ENCODE data around the gene ANKRD26.
"Not testable (repeated sequence)": the region's sequence is repeated elsewhere in the genome, so short reads cannot be mapped to it uniquely, and the experiment has no call there.

The ANKRD26 gene

DNA sequence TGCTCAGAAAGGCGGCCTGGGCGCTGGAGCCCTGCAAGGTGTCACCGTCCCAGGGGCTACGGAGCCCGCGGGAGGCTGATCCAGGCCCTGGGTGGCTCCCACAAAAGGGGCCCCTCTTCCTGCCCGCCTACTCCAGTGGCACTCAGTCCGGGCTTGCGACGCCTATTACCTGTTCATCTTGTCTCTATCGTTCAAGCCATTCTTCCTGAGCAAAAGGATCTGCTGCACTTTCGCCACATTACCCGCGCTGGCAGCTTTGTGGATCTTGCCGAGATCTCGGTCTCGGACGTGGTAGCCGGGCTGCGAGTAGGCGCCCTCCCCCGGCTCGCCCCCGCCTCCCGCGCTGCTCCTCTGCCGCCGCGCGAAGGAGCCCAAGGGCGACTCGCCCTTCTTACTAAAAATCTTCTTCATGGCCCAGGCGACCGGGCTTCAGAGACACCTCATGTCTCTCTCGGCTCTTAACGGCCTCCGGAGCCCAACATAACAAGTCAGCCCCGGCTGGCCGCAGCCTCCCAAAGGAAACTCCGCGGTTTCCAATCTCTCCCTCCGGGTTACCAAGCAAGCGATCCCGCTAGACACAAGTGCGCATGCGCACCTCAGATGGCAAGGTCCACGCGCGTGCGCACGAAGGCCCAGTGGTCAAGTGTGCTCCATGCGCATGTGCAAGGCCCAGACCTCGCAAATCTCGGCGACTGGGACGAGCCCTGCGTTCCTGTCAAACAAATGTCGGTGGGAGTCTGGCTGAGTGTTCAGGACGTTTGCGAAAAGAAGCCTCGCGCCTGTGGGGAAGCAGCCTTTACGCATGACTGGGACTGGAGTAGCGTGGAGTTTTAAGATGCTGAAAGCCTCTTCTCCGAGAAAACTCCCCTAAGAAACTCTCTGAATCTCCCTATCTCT, at the start of gene ANKRD26:
TSS of gene ANKRD26 (minus strand) at position 579 of the 897 bp plus-strand sequence. CDS start at position 411, 168 bp downstream.
- in situ Hi-C loops (cut with MboI; ENCODE audit: low sequenced_read_pairs), result no loop called here

DNA sequence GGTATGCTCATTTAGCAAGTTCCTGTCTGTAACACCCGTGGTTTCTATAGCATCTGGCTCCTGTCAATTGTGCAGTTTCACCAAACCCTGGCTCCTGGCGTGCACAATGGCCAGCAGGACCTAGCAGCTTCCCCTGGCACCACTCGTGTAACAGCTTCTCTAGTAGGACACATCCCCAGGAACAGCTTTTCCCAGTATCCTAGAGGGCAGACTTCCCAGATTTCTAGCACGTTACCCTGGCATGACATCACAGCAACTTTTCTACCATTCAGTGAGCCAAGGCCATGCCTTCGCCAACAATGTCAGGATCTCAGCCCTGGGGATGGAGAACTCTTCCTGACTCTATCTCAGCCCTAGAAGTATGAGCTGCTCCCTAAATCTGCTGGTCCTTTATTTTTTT, 47.4 kb upstream of the ANKRD26 start:
- in situ Hi-C loops (cut with MboI; ENCODE audit: low sequenced_read_pairs), result no loop called here

DNA sequence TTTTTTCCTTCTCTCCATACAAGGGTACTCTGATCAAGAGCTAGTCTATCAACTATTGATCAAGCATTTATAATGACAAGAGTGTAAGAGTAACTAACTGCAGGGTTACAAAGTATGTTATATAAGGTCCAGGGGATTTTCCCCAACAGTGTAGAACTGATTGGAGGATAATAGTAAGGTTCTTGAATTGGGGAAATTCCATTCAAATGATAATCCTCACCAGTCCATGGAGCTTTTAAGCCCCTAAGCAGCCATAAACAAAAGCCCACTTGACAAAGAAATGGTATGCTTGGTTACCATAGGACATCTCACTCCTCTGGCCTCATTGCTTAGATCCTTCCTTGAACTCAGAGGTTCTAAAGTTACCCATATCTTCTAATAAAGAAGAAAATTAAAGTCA, 45.6 kb upstream of the ANKRD26 start:
- in situ Hi-C loops (cut with MboI; ENCODE audit: low sequenced_read_pairs), result no loop called here

DNA sequence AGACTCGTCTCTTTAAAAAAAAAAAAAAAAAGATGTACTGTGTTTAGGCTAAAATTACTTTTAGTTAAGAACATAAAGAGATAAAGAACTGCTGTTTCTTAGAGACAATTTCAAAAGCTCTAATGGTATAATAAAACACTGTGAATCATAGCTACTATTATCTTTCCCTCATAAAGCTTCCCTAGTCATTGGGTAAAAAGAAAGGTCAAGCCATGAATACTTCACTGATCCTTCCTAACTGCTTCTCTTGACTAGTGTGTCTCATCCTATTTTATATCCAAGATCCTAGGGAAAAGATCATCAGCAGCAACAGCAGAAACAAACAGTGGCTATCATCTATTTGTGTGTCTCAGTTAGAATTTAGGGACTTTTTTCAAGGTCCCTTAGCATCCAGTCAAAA, 43.4 kb upstream of the ANKRD26 start:
- in situ Hi-C loops (cut with MboI; ENCODE audit: low sequenced_read_pairs), result no loop called here

DNA sequence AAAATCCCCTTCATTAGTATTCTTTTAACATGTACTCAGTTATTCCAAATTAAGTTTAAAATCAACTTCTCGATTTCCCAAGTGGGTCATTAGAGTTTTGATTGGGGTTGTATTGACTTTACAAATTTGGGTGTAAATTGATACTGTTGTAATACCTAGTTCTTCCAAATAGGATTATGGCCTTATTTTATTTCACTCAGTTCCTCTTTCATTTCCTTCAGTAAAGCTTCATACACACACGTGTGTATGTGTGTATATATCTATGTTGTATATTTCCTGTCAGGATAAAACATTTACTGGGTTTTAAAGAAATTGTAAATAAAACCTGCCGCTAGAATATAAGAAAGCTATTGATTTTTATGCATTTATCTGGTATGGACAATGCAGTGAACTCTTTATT, 38.0 kb upstream of the ANKRD26 start:
- in situ Hi-C loops (cut with MboI; ENCODE audit: low sequenced_read_pairs), result no loop called here

DNA sequence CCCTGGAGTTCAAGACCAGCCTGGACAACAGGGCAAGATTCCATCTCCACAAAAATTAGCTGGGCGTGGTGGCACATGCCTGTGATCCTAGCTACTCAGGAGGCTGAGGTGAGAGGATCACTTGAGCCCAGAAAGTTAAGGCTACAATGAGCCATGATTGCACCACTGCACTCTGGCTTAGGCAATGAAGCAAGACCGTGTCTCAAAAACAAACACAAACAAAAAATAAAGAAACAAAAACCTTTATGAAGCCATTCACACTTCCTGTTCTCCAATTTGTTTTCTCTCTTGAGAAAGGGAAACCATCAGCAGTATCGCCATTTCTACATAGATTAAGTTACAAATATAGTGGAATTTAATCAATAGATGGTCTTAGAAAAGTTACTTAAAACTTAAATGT, 34.1 kb upstream of the ANKRD26 start:
- in situ Hi-C loops (cut with MboI; ENCODE audit: low sequenced_read_pairs), result no loop called here

DNA sequence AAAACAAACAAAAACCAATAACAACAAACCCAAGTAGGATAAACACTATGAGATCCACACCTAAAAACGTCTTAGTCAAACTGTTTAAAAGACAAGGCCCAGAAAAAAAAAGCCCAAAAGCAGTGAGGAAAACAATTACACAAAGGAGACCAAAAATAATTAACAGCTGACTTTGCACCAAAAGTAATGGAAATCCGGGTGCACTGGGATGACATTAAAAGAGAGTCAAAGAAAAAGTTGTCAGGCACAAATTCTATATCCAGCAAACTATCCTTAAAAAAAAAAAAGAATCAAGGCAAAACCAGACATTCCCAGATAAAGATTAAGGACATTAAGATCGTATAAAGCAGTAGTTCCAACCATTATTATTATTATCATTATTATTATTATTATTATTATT, 7.9 kb upstream of the ANKRD26 start:
- in situ Hi-C loops (cut with MboI; ENCODE audit: low sequenced_read_pairs), result no loop called here

DNA sequence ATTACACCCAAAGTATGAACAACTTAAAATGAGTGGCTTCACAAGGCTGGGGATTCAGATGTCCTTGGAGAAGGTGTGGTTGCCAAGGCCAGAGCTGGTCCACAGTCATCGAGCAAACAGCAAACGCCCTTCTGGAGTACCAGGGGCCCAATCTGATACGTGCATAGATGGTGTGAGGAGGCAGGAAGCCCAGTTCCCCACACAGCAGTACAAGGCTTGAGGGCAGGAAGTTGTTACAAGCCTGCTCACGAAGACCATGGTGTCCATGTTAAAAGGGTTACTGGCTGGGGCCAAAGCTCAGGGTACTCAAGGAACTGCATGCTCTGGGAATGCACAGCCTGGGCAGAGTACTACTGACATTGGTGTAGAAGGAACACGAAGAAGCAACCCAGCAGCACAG, 4.6 kb upstream of the ANKRD26 start:
- in situ Hi-C loops (cut with MboI; ENCODE audit: low sequenced_read_pairs), result no loop called here

DNA sequence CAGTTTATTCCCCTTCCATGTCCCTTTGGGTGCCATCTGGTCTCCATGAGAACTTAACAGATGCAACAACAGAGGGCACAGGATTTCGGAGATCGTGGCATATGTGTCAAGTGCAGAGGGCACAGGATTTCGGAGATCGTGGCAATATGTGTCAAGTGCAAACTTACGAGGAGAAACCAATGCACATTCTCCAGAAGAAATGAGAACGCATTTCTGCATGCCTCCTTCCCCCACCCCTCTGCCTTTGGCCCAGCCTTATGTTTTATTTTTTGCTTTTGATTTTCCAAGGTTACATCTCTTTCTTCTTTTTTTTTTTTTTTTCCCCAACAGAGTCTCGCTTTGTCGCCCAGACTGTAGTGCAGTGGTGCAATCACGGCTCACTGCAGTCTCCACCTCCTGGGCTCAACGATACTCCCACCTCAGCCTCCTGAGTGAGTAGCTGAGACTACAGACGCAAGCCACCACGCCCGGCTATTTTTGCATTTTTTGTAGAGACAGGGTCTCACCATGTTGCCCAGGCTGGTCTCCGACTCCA, 586 bp upstream of the ANKRD26 start:
- in situ Hi-C loops (cut with MboI; ENCODE audit: low sequenced_read_pairs), result no loop called here

DNA sequence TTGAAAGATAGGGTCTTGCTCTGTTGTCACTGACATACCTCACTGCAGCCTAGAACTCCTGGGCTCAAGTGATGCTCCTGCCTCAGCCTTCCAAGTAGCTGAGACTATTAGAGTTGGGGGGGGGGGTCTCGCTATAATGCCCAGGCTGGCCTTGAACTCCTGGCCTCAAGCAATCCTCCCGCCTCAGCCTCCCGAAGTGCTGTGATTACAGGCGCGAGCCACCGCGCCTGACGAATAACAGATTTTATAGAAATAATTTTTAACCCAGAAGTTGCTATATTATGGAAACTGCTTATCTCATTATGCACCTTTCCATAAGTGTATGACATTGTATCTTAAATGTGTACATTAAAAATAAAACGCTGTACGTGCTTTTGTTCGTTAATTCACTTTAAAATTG, 846 bp downstream of the ANKRD26 start:
- in situ Hi-C loops (cut with MboI; ENCODE audit: low sequenced_read_pairs), result no loop called here

DNA sequence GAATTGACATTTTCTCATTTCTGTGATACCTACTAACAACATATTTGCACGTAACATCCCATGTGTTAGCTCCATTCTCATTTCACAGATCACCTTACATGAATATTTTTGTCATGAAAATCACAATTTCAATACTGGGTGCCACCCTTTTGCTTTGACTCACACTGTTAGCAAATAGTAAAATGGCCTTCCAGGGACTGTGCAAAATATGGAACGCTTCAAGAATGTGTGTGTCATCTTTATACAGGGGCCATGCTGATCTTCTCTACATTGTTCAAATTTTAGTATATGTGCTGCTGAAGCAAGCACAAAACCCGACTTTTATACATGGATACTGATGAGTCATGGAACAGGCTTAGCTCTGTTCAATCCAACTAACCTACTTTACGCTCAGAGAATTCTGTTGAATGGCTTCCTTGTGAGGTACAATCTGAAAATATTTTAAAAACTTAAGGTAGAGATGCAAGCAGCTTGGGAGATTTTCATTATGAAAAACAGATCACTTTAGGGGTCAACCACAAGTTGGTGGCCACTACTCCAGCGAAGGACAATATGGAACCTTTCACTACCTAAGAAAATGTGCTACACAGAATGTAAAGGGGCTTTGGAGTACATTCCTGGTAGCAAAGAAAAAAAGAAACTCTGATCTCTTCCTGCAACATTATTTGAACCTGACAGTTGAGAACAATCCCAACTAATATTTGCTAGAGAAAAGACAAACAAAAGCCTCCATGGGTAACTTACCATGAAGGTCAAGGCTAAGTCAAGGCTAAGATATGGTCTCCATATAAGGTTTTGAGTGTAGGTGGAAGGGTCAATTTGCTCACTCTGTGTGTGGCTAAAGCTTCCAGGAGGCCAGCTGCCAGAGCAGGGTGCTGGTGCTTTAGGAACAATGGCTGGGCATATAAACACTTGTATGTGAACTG, 11.9 kb downstream of the ANKRD26 start:
- in situ Hi-C loops (cut with MboI; ENCODE audit: low sequenced_read_pairs), result no loop called here

DNA sequence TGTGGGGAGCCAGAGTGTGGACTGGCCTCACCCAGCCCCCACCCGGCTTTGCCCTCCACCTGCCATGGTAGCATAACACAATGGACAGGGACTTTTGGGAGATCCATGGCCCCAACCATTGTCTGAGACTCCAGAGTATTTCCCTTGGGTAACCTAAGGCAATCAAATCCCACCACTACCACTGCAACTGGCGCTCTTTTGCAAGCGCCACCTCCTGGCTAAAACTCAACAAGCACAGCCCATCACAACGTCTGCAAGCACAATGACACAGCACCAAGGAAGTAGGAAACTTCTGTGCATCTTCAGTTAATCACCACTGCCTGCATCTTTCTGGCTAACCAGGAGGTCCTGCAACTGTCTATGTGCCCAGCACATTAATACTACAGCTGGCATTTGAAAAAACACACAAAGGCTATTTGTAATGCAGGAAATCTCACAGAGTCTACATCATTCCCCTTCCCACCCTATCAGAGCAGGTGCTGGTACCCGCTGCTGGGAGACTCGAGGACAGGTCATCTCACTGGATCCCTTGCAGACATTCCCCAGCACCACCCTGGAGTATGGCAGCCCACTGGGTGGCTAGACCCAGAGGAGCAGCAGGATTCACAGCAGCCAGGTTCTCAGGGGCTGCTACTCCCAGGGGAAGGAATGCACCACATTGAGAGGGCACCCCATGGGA, 27.7 kb downstream of the ANKRD26 start:
- in situ Hi-C loops (cut with MboI; ENCODE audit: low sequenced_read_pairs), result no loop called here

DNA sequence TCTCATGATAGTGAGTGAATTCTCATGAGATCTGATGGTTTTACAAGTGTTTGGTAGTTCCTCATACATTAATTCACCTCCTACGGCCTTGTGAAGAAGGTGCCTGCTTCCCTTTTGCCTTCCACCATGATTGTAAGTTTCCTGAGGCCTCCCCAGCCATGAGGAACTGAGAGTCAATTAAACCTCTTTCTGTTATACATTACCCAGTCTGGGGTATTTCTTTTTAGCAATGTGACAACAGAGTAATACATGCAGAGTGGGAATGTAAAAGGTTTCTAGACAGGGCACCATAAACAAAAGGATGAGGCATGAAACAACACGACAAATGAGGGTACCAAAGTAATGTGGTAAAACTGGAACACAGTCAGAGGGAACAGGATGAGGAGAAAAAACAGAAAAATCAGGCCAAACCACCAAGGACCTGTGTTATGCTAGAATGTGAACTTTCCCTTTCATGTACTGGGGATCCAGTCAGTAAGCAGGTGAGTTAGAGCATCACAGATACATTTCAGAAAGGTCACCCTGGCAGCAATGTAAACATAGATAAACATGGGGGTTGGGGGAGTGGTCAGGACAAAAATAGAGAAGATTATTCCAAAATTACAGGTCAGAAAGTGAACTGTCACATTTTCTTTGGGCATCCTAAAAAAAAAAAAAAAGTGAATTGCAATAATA, 31.9 kb downstream of the ANKRD26 start:
- in situ Hi-C loops (cut with MboI; ENCODE audit: low sequenced_read_pairs), result no loop called here

DNA sequence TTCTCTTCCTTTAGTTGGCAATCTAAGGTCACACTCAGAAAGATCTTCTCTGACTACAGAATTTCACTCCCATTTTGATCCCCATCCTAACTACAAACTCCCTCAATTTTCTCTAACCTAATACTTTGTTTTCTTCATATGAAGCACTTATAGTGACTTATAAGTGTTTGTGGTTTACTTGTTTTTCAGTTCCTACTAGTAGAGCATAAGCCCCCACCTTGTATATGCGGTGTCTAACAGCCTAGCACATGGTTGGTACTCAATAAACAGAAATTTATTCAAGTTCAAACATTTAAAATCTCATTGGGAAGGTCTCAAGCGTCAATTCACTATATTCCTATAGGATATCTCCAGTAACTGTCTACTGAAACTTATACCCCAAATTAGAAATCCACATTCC, 35.2 kb downstream of the ANKRD26 start:
- in situ Hi-C loops (cut with MboI; ENCODE audit: low sequenced_read_pairs), result no loop called here

DNA sequence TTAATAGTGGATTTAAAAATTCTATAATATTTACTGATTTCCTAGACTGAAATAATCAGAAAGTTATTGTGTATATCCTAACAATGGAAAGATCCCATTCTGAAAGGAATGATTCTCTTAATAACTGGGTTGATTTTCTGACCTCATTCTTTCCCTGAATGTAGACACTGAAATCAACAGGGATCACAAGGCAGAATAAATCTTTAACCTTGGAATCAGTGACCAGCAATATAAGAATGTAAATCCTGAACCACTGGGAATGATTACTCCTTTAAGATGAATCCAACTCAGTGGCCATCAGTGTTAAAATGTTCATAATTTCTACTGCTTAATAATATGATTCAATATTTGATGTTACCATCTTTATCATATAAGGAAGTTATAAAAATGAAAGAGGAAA, 47.6 kb downstream of the ANKRD26 start:
- in situ Hi-C loops (cut with MboI; ENCODE audit: low sequenced_read_pairs), result no loop called here

DNA sequence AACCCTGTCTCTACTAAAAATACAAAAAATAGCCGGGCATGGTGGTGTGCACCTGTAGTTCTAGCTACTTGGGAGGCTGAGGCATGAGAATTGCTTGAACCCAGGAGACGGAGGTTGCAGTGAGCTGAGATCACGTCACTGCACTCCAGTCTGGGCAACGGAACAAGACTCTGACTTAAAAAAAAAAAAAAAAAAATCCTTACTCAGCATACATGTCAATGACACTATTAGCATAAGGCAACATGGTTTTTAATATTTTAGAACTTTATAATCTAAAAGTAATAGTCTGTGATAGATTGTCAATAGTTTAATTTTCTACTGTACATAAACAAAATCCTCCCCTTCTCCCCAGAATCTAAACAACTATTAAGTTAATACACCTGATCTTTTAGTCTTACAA, 55.0 kb downstream of the ANKRD26 start:
- in situ Hi-C loops (cut with MboI; ENCODE audit: low sequenced_read_pairs), result not testable (repeated sequence)

DNA sequence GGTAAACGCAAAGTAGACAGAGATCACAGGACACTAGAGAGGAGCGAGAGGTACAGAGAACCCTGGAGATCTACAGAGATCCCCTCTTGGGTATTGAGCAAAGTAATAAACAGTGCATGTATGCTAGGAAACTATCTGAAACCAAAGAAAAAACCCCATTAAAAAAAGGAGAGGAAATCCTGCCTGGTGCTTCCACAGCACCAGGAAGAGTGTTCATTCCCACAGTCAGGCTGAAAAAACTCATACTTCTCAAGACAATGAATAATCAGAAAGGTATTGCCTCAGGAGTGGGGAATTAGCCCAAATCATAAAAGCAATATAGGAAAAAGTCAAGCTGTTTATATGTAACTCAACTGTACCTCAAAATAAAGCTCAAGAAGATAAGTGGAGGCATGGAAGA, 59.1 kb downstream of the ANKRD26 start:
- in situ Hi-C loops (cut with MboI; ENCODE audit: low sequenced_read_pairs), result no loop called here

DNA sequence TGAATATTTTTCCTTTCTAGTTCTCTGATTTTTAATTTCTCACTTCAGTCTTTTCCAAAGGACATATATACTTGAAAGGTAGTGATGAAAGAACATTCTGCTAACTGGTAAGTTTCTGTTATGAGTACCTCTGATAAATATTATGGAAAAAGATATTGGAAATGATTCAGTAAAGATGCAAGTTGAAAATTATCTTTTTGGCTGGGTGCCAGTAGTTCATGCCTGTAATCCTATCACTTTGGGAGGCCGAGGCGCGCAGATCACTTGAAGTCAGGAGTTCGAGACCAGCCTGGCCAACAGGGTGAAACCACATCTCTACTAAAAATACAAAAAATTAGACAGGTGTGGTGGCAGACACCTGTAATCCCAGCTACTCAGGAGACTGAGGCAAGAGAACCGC, 62.1 kb downstream of the ANKRD26 start:
- in situ Hi-C loops (cut with MboI; ENCODE audit: low sequenced_read_pairs), result no loop called here

DNA sequence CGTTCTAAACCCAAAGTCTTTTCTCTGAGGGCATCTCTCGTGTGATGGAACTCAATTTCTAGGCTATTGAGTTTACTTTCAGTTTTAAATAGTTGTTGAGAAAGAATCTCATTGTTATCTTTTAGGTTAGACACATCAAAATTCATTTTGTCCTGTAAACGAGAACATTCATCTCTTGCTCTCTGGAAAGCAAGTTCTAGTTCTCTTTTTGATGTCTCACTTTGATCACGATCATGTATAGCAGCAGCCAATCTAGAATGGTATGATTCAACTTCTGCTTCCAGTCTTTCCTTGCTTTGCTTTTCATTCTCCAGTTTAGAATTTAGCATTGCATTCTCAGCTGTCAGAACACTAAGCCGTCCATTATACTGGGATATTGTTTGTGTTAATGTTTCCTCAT, 65.1 kb downstream of the ANKRD26 start:
- in situ Hi-C loops (cut with MboI; ENCODE audit: low sequenced_read_pairs), result no loop called here

DNA sequence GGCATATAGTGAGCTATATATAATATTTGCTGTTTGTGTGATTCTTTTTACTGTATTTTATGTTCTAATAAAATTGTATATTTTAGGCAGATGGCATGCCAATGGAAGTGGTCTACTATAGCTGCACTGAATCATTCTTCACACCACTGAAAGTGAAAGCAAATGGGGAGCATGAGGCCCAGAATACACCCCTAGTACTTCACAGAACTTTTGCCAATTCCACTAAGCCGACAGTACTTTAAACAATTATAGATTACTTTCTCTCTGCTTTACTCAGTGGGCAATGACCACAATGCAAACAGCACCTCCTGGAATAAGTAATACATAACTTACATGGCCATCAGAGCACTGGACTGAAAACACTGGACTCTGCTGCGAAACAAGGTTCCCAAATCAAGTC, 70.2 kb downstream of the ANKRD26 start:
- in situ Hi-C loops (cut with MboI; ENCODE audit: low sequenced_read_pairs), result no loop called here
